A673 (cell line): ENCODE data around the gene FAM217B. TPM values are rescaled to one million over a fixed set of nuclear protein-coding genes. Genes with fewer than 3 reads are reported as not detected.
A peak's percentile ranks its signal among the peaks of the same experiment; 100 is the strongest.

Experiments used
- BruUV-seq: library from RNA; stranded (reverse); fragments of 400-500 nt; replicated peaks from 2 replicates; lab custom pipeline; 2021; lab: Mats Ljungman, UMichigan
- CTCF ChIA-PET: fragments of 300-600 bp; sonication (Branson Sonifier 250); formaldehyde crosslinking; loops from one replicate; lab custom pipeline; 2022; ENCODE audit warnings: antibody characterized with exemption; lab: Charles Lee
- POLR2A ChIA-PET: fragments of 300-600 bp; sonication (Branson Sonifier 250); formaldehyde crosslinking; loops from one replicate; lab custom pipeline; 2022; ENCODE audit warnings: antibody characterized with exemption; ENCODE audit not compliant: low non-redundant PET; lab: Charles Lee
- DNase-seq: peaks from one replicate; pipeline ENCODE4 v3.0.0-alpha.2; 2015; ENCODE audit warnings: low spot score
- H3K27ac ChIP-seq: fragments of 200-600 bp; sonication (generic); 2 replicates; pipeline ENCODE4 v1.5.1; 2016; ENCODE audit warnings: mixed run types, low read depth, mild to moderate bottlenecking, mixed read lengths, antibody characterized with exemption, low read length; ENCODE audit not compliant: poor library complexity, severe bottlenecking
- H3K27me3 ChIP-seq: fragments of 200-600 bp; sonication (generic); replicated peaks from 2 replicates; pipeline ENCODE4 v1.6.1; 2017; ENCODE audit warnings: mixed run types, low read depth, mild to moderate bottlenecking, mixed read lengths, antibody characterized with exemption, low read length; ENCODE audit not compliant: insufficient read depth, poor library complexity
- H3K36me3 ChIP-seq: fragments of 200-600 bp; sonication (generic); 2 replicates; pipeline ENCODE4 v1.6.1; 2016; ENCODE audit warnings: mixed run types, mild to moderate bottlenecking, mixed read lengths, antibody characterized with exemption, low read length; ENCODE audit not compliant: insufficient read depth, poor library complexity, severe bottlenecking
- H3K4me1 ChIP-seq: fragments of 200-600 bp; sonication (generic); 2 replicates; pipeline ENCODE4 v1.6.1; 2017; ENCODE audit warnings: mixed run types, mild to moderate bottlenecking, mixed read lengths, antibody characterized with exemption, low read length; ENCODE audit not compliant: insufficient read depth, poor library complexity, severe bottlenecking
- H3K4me3 ChIP-seq: fragments of 200-600 bp; sonication (generic); 2 replicates; pipeline ENCODE4 v1.5.1; 2016; ENCODE audit warnings: low read depth, mixed run types, mild to moderate bottlenecking, mixed read lengths, low read length; ENCODE audit not compliant: poor library complexity, severe bottlenecking
- H3K9me3 ChIP-seq: fragments of 200-600 bp; sonication (generic); 2 replicates; pipeline ENCODE4 v1.6.1; 2016; ENCODE audit warnings: mixed run types, low read depth, mild to moderate bottlenecking, mixed read lengths, antibody characterized with exemption, low read length; ENCODE audit not compliant: poor library complexity, severe bottlenecking
- CTCF ChIP-seq: fragments of 300-800, 200-600 bp; sonication (generic); conservative IDR thresholded peaks from 2 replicates; pipeline ENCODE4 v1.5.1; 2017; ENCODE audit warnings: low read depth, mild to moderate bottlenecking, antibody characterized with exemption, low read length, moderate library complexity, mixed read lengths
- EZH2 ChIP-seq: fragments of 200-600 bp; sonication (generic); IDR thresholded peaks from 2 replicates; pipeline ENCODE4 v1.6.1; 2017; ENCODE audit warnings: borderline replicate concordance, low read depth, mild to moderate bottlenecking, mixed read lengths, antibody characterized with exemption, low read length; ENCODE audit not compliant: poor library complexity, severe bottlenecking
- intact Hi-C: fragments of 100-400 bp; cut with micrococcal nuclease; formaldehyde crosslinking; loops from one replicate; pipeline ENCODE4 v1.10.0; 2022; ENCODE audit not compliant: unreplicated experiment
- total RNA-seq: library from RNA; stranded (reverse); gene quantifications from 2 replicates; pipeline ENCODE4 v1.2.3, GENCODE V29; 2021

The FAM217B gene
- total RNA-seq, 1 experiment from 2014 or later: 26.6 TPM

- H3K27me3 ChIP-seq: no peaks in the 10 kb centered on the region
- peaks cover 17% of the 10 kb centered on the region for H3K4me1 ChIP-seq
- intact Hi-C loops: no loop called here
- peak overlapping the region; percentile 83 for H3K4me3 ChIP-seq
- BruUV-seq: no TSS peak
- H3K9me3 ChIP-seq: no peaks in the 10 kb centered on the region
- POLR2A ChIA-PET: interaction anchor here (0.6 kb wide), 1 partner anchor 130 kb away, joined by 3 read pairs; no protein-coding TSS in a partner anchor
- CTCF ChIA-PET: no interaction called here
- no peak for DNase-seq
- H3K27ac ChIP-seq: peak overlapping the region; percentile 94
- TF ChIP-seq CTCF (no peak), EZH2 (no peak)
- peaks cover 28% of the 10 kb centered on the region for H3K36me3 ChIP-seq
Observed at GRCh38 chr20:59939879-59940128, 385 bp upstream of the FAM217B start.

- DNase-seq: no peak
- Histone ChIP-seq H3K27me3 (no peaks in the 10 kb centered on the region), H3K9me3 (no peaks in the 10 kb centered on the region), H3K27ac (peak overlapping the region; percentile 94), H3K36me3 (peaks cover 28% of the 10 kb centered on the region), H3K4me1 (peaks cover 25% of the 10 kb centered on the region), H3K4me3 (peak overlapping the region; percentile 83)
- intact Hi-C loops: no loop called here
- ChIA-PET POLR2A (no interaction called here), CTCF (no interaction called here)
- no peak for TF ChIP-seq EZH2
- no peak for TF ChIP-seq CTCF
- no TSS peak for BruUV-seq
Observed at GRCh38 chr20:59940956-59941294, 736 bp downstream of the FAM217B start.

GRCh38 chr20:59942245-59942644 is 2.1 kb downstream of the FAM217B start:
- H3K27me3 ChIP-seq: no peaks in the 10 kb centered on the region
- intact Hi-C loops: no loop called here
- TF ChIP-seq CTCF: no peak
- no peak for TF ChIP-seq EZH2
- peaks cover 35% of the 10 kb centered on the region for H3K4me1 ChIP-seq
- peaks cover 28% of the 10 kb centered on the region for H3K36me3 ChIP-seq
- H3K4me3 ChIP-seq: no peak overlapping the region
- no peak for DNase-seq
- ChIA-PET CTCF (no interaction called here), POLR2A (no interaction called here)
- BruUV-seq: no TSS peak
- H3K27ac ChIP-seq: no peak overlapping the region
- H3K9me3 ChIP-seq: no peaks in the 10 kb centered on the region
